Activated CD8-positive, alpha-beta T cell treated with anti-CD3 and anti-CD28 coated beads for 36 hours (primary cell): ENCODE results near the gene UBE2Q2. TPM values are rescaled to one million over a fixed set of nuclear protein-coding genes. Genes with fewer than 3 reads are reported as not detected.
"Not testable (repeated sequence)": the region's sequence is repeated elsewhere in the genome, so short reads cannot be mapped to it uniquely, and the experiment has no call there.

Experiments used
- ATAC-seq: fragments of 200-7000 bp; cut with Tn5 transposase; one replicate; pipeline ENCODE4 v1.10.0; 2021; ENCODE audit warnings: mild to moderate bottlenecking, moderate library complexity
- CTCF ChIA-PET: fragments of 350-600 bp; sonication (Branson Sonifier 250); formaldehyde crosslinking; loops from one replicate; lab custom pipeline; 2021; ENCODE audit warnings: antibody characterized with exemption; lab: Charles Lee
- POLR2A ChIA-PET: fragments of 350-600 bp; sonication (Branson Sonifier 250); formaldehyde crosslinking; loops from one replicate; lab custom pipeline; 2021; ENCODE audit warnings: antibody characterized with exemption; lab: Charles Lee
- DNase-seq: peaks from one replicate; pipeline ENCODE4 v3.0.0-alpha.2; 2020
- H3K27ac Mint-ChIP-seq: one replicate; pipeline ENCODE4 v1.8.0; 2021; ENCODE audit warnings: mild to moderate bottlenecking, mixed read lengths
- H3K27me3 Mint-ChIP-seq: one replicate; pipeline ENCODE4 v1.8.0; 2021; ENCODE audit warnings: mixed read lengths
- H3K36me3 Mint-ChIP-seq: one replicate; pipeline ENCODE4 v1.8.0; 2021; ENCODE audit warnings: low read depth, mixed read lengths
- H3K4me1 Mint-ChIP-seq: one replicate; pipeline ENCODE4 v1.8.0; 2021; ENCODE audit warnings: low read depth, mixed read lengths
- H3K4me3 Mint-ChIP-seq: one replicate; pipeline ENCODE4 v1.8.0; 2021; ENCODE audit warnings: mild to moderate bottlenecking, moderate library complexity, mixed read lengths
- H3K9me3 Mint-ChIP-seq: one replicate; pipeline ENCODE4 v1.8.0; 2021; ENCODE audit warnings: mixed read lengths
- CTCF ChIP-seq: fragments of 200-600 bp; IDR thresholded peaks from one replicate; pipeline ENCODE4 v1.8.0; 2022; ENCODE audit warnings: antibody characterized with exemption, mild to moderate bottlenecking
- intact Hi-C: fragments of 100-400 bp; cut with micrococcal nuclease; formaldehyde crosslinking; loops from one replicate; pipeline ENCODE4 v1.10.0; 2022
- total RNA-seq, 2 experiments: library from RNA; stranded (reverse); gene quantifications; one replicate each; pipeline ENCODE4 v1.2.3, GENCODE V29; 2021

Gene UBE2Q2
- total RNA-seq, 2 experiments from 2014 or later = 19.4 to 20.0 TPM

- intact Hi-C loops = no loop called here
- CTCF ChIA-PET = interaction anchor here (1.2 kb wide), 1 partner anchor 59 kb away, joined by 3 read pairs; no protein-coding TSS in a partner anchor
These were observed 5.9 kb downstream of the UBE2Q2 start for GRCh38 chr15:75849167-75849566.

GRCh38 chr15:75850708-75851107 is 7.5 kb downstream of the UBE2Q2 start:
- intact Hi-C loops = no loop called here
- H3K9me3 Mint-ChIP-seq = no peaks in the 10 kb centered on the region
- H3K36me3 Mint-ChIP-seq = peaks cover 11% of the 10 kb centered on the region
- no peaks in the 10 kb centered on the region for H3K27me3 Mint-ChIP-seq
- ChIA-PET POLR2A (no interaction called here), CTCF (no interaction called here)
- H3K4me3 Mint-ChIP-seq = no peak overlapping the region
- H3K27ac Mint-ChIP-seq = no peak overlapping the region
- no peak for DNase-seq
- no peak for ATAC-seq
- H3K4me1 Mint-ChIP-seq = peaks cover 55% of the 10 kb centered on the region
- no peak for TF ChIP-seq CTCF

More at GRCh38 chr15:75849167-75849566, 5.9 kb downstream of the UBE2Q2 start:
- H3K4me3 Mint-ChIP-seq = no peak overlapping the region
- peaks cover 23% of the 10 kb centered on the region for H3K36me3 Mint-ChIP-seq
- no peaks in the 10 kb centered on the region for H3K9me3 Mint-ChIP-seq
- DNase-seq = no peak
- H3K4me1 Mint-ChIP-seq = peaks cover 65% of the 10 kb centered on the region
- no peaks in the 10 kb centered on the region for H3K27me3 Mint-ChIP-seq
- ATAC-seq = no peak
- H3K27ac Mint-ChIP-seq = no peak overlapping the region
- POLR2A ChIA-PET = interaction anchor here (1.2 kb wide), 1 partner anchor 394 kb away, joined by 4 read pairs; no protein-coding TSS in a partner anchor
- TF ChIP-seq CTCF = no peak

- intact Hi-C loops, POLR2A ChIA-PET, H3K9me3 Mint-ChIP-seq, H3K27me3 Mint-ChIP-seq, H3K4me3 Mint-ChIP-seq, H3K36me3 Mint-ChIP-seq, CTCF ChIA-PET, ATAC-seq, DNase-seq, H3K27ac Mint-ChIP-seq: not testable (repeated sequence)
- H3K4me1 Mint-ChIP-seq = peaks cover 50% of the 10 kb centered on the region
These were observed 8.3 kb downstream of the UBE2Q2 start for GRCh38 chr15:75851566-75851965.

- no peak overlapping the region for H3K27ac Mint-ChIP-seq
These were observed 14.6 kb downstream of the UBE2Q2 start for GRCh38 chr15:75857886-75858285.

GRCh38 chr15:75861750-75862402 is 18.6 kb downstream of the UBE2Q2 start:
- CTCF ChIA-PET = interaction anchor here (1.2 kb wide), 1 partner anchor 9 kb away, joined by 3 read pairs; no protein-coding TSS in a partner anchor
- Mint-ChIP-seq H3K27me3 (no peaks in the 10 kb centered on the region), H3K9me3 (no peaks in the 10 kb centered on the region), H3K4me1 (peaks cover 25% of the 10 kb centered on the region), H3K4me3 (no peak overlapping the region), H3K27ac (no peak overlapping the region), H3K36me3 (peaks cover 17% of the 10 kb centered on the region)
- intact Hi-C loops = no loop called here
- no peak for TF ChIP-seq CTCF
- no peak for DNase-seq
- ATAC-seq = no peak
- POLR2A ChIA-PET = no interaction called here

More at GRCh38 chr15:75857886-75858285, 14.6 kb downstream of the UBE2Q2 start:
- H3K27me3 Mint-ChIP-seq = no peaks in the 10 kb centered on the region
- H3K4me3 Mint-ChIP-seq = no peak overlapping the region
- TF ChIP-seq CTCF = no peak
- ATAC-seq (no peak), DNase-seq (no peak)
- peaks cover 11% of the 10 kb centered on the region for H3K36me3 Mint-ChIP-seq
- intact Hi-C loops = no loop called here
- POLR2A ChIA-PET = no interaction called here
- CTCF ChIA-PET = no interaction called here
- peaks cover 13% of the 10 kb centered on the region for H3K4me1 Mint-ChIP-seq
- no peaks in the 10 kb centered on the region for H3K9me3 Mint-ChIP-seq
